ENCODE measurements around the gene TCIRG1. TPM values are rescaled to one million over a fixed set of nuclear protein-coding genes. Genes with fewer than 3 reads are reported as not detected.
"Not testable (repeated sequence)": the region's sequence is repeated elsewhere in the genome, so short reads cannot be mapped to it uniquely, and the experiment has no call there.

TCIRG1 gene
- total RNA-seq: 134 and 152 TPM in 2 replicates

DNA sequence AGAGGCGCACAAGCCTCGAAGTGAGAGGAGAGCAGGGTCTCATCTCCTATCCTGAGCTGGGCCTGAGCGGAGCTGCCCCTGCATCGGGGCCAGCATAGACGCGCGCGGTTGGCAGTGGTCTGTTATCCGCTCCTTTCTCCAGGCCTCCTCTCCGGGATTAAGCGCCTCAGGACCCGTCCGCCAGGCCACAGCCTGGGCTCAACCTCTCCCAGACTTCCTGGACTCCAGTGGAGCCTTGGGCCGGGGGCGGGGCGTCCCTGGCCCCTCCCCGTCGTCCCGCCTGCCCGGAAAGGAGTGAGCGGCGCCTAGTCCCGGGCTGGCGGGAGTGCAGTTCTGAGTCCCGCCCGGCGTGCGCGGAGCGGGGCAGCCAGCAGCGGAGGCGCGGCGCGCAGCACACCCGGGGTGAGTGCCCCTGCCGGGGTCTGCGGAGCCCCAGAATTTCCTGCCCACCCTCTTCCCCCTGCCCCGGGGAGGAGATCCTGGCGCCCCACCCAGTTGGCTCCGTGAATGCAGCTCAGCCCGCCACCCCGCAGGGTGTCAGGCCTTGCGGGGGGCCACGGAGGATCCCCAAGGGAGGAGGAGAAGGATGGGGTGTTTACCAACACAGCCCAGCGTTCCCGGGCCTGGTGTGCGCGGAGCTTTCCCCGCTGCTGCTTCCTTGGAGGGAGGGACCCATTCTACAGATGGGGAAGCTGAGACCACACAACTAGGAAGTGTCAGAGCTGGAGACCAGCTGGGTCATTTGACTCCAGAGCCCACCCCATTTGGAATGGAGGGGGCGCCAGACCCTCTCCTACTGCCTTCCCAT lies at the start of gene TCIRG1:
TSS of gene TCIRG1 (plus strand) at position 308 of the 808 bp plus-strand sequence. CDS start 2,247 bp downstream, outside the sequence.
- TF ChIP-seq CTCF (IDR thresholded peaks at IDR 0.05; ENCODE audit: insufficient read depth, low read depth, low read length): no peak
- peak; percentile 90 for DNase-seq (ENCODE audit: low read depth)
- peak within 1 kb of the TSS; percentile 85 for H3K4me3 ChIP-seq (ENCODE audit: low read depth, low read length)

DNA sequence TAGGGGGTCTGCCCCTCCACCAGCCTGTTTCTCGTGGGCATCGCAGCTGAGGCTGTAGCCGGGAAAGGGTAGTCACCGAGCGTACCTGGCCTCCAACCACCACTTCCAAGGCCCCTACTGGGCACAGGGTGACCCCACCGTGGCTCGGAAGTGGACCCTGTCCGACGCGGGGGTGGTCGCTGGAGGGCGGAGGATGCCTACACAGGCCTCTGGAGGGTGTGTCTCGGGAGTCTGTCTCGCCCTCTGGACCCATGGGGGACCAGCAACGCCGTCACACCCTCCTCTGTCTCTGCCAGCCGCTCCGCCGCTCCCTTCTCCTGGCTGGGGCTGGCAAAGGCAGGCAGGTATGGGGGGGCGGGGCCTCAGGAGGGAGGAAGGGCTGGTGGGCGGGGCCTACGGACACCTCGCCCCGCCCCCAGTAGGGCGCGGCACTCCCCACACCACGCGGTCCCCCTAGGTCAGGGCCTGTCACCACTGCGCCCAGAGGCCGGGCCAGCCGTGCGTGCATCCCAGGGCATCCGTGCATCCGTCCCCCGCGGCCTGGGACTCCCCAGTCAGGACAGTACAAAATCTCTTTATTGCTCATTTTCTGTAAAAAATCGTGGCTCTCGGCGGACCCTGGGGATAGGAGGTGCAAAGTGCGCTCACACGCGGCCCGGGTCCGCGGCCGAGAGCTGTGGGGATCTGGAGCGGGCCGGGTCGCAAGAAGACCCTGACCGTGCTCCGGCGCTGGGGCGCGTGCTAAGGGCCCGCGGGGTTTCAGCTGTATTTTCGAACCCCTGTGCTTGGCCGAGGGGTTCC lies 48.1 kb upstream of the TCIRG1 start:
- not testable (repeated sequence) for H3K4me3 ChIP-seq (ENCODE audit: low read depth, low read length); DNase-seq (ENCODE audit: low read depth)

DNA sequence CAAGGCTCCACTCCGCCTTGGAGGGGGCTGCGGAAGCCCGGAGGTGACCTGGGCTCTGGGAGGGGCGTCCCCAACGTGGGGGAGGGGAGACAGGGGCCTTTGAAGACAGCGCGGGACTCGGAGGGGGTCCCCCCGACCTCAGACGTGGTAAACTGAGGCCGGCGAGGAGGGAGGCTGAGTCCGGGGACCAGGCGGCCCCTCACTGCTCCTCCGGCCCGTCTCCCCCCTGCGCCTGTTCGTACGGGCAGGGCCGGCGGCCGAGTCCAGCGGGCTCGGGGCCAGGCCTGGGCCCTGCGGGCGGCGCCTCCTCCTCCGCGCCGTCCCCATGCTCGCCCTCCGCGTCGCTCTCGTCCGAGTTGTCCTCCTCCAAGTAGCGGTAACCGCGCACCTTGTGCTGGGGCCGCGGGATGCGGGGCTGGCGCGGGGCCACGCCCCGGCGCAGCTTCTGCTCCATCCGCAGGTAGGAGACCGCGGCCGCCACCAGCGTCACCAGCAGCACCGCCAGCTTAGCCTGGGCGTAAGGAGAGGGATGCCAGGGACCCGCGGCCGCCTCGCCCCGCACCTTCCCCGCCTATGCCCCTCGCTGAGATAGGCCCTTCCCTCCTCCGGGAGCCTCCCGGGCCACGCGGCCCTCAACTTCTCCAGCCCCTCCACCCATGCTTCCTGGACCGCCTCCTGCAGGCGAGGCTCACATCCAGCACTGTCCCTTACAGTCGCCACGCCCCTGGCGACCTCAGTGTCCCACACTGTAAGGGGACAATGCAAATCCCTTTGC lies 47.3 kb upstream of the TCIRG1 start:
- not testable (repeated sequence) for DNase-seq (ENCODE audit: low read depth); H3K4me3 ChIP-seq (ENCODE audit: low read depth, low read length)

- H3K4me3 ChIP-seq (ENCODE audit: low read depth, low read length); DNase-seq (ENCODE audit: low read depth): not testable (repeated sequence)
- TF ChIP-seq CTCF (IDR thresholded peaks at IDR 0.05; ENCODE audit: insufficient read depth, low read depth, low read length): peak; percentile 40
Measured at GRCh38 chr11:67993821-67994220, 45.0 kb upstream of the TCIRG1 start.

GRCh38 chr11:67994387-67994786 lies 44.4 kb upstream of the TCIRG1 start:
- not testable (repeated sequence) for DNase-seq (ENCODE audit: low read depth); H3K4me3 ChIP-seq (ENCODE audit: low read depth, low read length)

DNA sequence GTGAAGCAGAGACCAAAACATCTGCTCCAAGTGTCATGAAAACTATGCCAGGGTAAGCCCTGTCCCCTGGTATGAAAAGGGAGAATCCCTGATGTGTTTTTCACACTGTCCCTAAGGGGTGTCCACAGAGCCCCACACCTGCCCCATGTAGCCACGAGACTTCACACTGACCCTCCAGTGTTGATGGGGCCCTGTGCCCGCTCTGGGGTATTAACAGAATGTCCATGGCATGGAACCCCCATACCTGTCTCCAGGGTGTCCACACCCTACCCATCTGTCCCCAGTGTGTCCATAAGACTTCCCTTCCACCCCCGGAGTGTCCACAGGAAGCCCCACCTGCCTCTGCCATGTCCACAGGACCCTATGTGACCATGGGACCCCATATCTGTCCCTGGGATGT lies 43.7 kb upstream of the TCIRG1 start:
- DNase-seq (ENCODE audit: low read depth); H3K4me3 ChIP-seq (ENCODE audit: low read depth, low read length): not testable (repeated sequence)

DNA sequence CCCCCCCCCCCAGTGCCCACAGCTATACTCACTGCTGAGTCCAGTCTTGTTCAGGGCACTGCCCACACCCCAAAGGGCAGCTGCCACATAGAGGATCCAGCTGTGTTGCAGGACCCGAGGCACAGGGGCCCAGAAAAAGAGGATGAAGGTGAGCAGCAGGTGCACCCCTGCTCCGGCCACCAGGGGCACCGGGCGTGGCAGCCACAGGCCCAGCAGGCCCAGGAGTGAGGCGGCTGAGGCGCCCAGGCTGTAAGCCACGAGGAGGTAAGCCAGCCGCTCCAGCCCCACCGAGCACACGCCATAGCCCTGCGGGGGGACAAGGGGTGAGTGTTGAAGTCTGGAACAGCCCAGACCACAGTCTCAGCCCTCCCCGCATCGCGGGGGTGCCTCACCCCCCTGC lies 43.2 kb upstream of the TCIRG1 start:
- DNase-seq (ENCODE audit: low read depth); H3K4me3 ChIP-seq (ENCODE audit: low read depth, low read length): not testable (repeated sequence)

DNA sequence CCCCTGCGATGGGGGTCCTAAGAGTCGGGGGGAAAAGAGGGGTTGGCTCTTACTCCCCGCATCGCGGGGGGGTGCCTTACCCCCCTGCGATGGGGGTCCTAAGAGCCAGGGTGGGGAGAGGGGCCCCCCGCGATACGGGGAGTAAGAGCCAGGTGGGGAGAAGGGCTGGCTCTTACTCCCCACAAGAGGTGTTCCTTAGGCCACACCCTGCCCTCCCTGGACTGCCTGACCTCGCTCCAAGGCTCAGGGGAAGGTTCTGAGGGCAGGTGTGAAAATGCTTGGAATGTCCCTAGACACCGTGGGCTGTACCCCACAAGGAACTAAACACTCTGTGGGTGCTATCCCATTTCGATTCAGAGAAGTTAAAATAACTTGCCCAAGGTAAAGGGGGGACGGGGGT lies 42.8 kb upstream of the TCIRG1 start:
- TF ChIP-seq CTCF (IDR thresholded peaks at IDR 0.05; ENCODE audit: insufficient read depth, low read depth, low read length): no peak
- no peak overlapping the region for H3K4me3 ChIP-seq (ENCODE audit: low read depth, low read length)
- DNase-seq (ENCODE audit: low read depth): no peak

GRCh38 chr11:67996622-67997474 lies 42.0 kb upstream of the TCIRG1 start:
- TF ChIP-seq CTCF (IDR thresholded peaks at IDR 0.05; ENCODE audit: insufficient read depth, low read depth, low read length): no peak
- peak; percentile 36 for DNase-seq (ENCODE audit: low read depth)
- H3K4me3 ChIP-seq (ENCODE audit: low read depth, low read length): peak overlapping the region; percentile 7
